Measurements from ENCODE around the gene UBA3. TPM values are rescaled to one million over a fixed set of nuclear protein-coding genes. Genes with fewer than 3 reads are reported as not detected.
A peak's percentile ranks its signal among the peaks of the same experiment; 100 is the strongest.

Gene UBA3
- 64.5 and 67.2 TPM in 2 replicates for total RNA-seq (2021)
- long read RNA-seq, transcript UBA3-201 (17 exons, 2,112 nt) = minor isoform, 54 of 373 reads
- long read RNA-seq, transcript UBA3-202 (18 exons, 2,154 nt) = major isoform, 258 of 373 reads
- long read RNA-seq, partial matches to known transcripts = 20 of 373 reads
- long read RNA-seq, other reads (novel, unspliced or antisense) = 40 of 373 reads

DNA sequence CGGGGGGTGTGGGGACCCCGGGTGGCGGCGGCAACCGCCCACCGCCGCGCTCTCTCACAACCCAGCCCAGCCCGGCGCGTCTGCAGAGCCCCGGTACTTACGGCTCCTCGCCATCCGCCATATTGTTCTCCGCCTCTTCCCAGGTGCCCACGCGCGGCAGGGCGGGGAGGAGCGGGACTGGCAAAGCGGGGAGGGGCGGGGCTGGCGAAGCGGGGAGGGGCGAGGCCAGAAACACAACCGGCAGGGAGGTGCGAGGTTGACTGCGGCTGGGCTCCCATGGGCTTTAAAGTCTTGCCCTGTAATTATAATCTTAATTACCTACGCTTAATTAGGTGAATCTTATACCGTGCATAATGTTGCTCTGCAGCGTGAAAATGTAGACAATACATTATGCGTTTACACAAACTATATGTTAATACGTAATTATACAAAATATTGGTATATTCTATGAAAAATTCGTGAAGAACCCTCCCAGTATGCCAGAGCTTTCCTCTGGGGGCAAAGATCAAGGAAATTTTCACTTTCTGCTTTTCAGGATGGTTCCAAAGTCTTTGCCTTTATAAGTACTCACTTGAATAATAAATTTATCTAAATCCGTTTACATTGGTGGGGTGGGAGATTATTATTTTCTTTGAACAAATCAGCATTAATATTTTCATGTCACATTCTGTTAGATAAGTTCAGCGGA lies at the start of gene UBA3:
TSS of gene UBA3 (minus strand) at position 133 of the 688 bp plus-strand sequence. CDS start at position 121, 12 bp downstream.
- H3K27ac Mint-ChIP-seq = peak within 1 kb of the TSS in 2 of 3 experiments; percentile 20 to 40; a peak in 5 of 7 replicates

More for the DNA sequence above, at the start of gene UBA3:
- WGBS (ENCODE audit: extremely low coverage, insufficient read length, low lambda C conversion rate) = no CpG with 5 or more reads among the region's 37 CpGs
- H3K18ac ChIP-seq (ENCODE audit: insufficient read length, low read depth, low read length) = no peak within 1 kb of the TSS
- no peak within 1 kb of the TSS for H3T11ph ChIP-seq (ENCODE audit: low read length)
- peaks cover 6% of the 10 kb centered on the region for H3K79me1 ChIP-seq (ENCODE audit: insufficient read depth, low read depth, low read length, poor library complexity, severe bottlenecking)
- Mint-ChIP-seq H3K36me3 (ENCODE audit: insufficient read depth in 1 of 3, low read depth in 3 of 3) (peaks cover 1 to 12% (median 8%) of the 10 kb centered on the region in 3 experiments; a peak in 6 of 7 replicates), H3K9me3 (no peaks in the 10 kb centered on the region), H3K4me3 (peak within 1 kb of the TSS; percentile 85 to 92), H3K27me3 (ENCODE audit: low read depth) (no peaks in the 10 kb centered on the region; the same call in 1 of the 2 replicates), H3K4me1 (peaks cover 25 to 29% of the 10 kb centered on the region in 2 experiments)
- H4K91ac ChIP-seq (ENCODE audit: insufficient read length, low read depth, low read length) = no peak within 1 kb of the TSS
- no peaks in the 10 kb centered on the region for H3K27me3 ChIP-seq (ENCODE audit: insufficient read depth, low read length)
- H3K56ac ChIP-seq (ENCODE audit: insufficient read length, low read depth, low read length) = no peak within 1 kb of the TSS
- no peak within 1 kb of the TSS for H3K4ac ChIP-seq (ENCODE audit: low read depth, low read length)
- no peak within 1 kb of the TSS for H2BK5ac ChIP-seq (ENCODE audit: insufficient read length, low read length)
- H2BK20ac ChIP-seq (ENCODE audit: low read depth, low read length, poor library complexity, severe bottlenecking) = no peak within 1 kb of the TSS
- DNase-seq = peak; percentile 92
- H2BK12ac ChIP-seq (ENCODE audit: insufficient read length, low read depth, low read length) = no peak within 1 kb of the TSS
- no peak within 1 kb of the TSS for H2AK5ac ChIP-seq (ENCODE audit: insufficient read length, low read length)
- peaks cover 2% of the 10 kb centered on the region; the same call in 1 of the 2 replicates for H3K4me1 ChIP-seq (ENCODE audit: insufficient read depth, low read length)
- no peak within 1 kb of the TSS for H3K27ac ChIP-seq (ENCODE audit: insufficient read length, low read depth, low read length)
- peaks cover 3% of the 10 kb centered on the region for H3K23me2 ChIP-seq (ENCODE audit: insufficient read length, low read depth, low read length, poor library complexity, severe bottlenecking)
- H4K5ac ChIP-seq (ENCODE audit: insufficient read length, low read depth, low read length) = no peak within 1 kb of the TSS
- TF ChIP-seq, protein P1, sequence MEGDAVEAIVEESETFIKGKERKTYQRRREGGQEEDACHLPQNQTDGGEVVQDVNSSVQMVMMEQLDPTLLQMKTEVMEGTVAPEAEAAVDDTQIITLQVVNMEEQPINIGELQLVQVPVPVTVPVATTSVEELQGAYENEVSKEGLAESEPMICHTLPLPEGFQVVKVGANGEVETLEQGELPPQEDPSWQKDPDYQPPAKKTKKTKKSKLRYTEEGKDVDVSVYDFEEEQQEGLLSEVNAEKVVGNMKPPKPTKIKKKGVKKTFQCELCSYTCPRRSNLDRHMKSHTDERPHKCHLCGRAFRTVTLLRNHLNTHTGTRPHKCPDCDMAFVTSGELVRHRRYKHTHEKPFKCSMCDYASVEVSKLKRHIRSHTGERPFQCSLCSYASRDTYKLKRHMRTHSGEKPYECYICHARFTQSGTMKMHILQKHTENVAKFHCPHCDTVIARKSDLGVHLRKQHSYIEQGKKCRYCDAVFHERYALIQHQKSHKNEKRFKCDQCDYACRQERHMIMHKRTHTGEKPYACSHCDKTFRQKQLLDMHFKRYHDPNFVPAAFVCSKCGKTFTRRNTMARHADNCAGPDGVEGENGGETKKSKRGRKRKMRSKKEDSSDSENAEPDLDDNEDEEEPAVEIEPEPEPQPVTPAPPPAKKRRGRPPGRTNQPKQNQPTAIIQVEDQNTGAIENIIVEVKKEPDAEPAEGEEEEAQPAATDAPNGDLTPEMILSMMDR (conservative IDR thresholded peaks at IDR 0.05) = no peak
- no peaks in the 10 kb centered on the region for H4K20me1 ChIP-seq (ENCODE audit: control insufficient read depth, insufficient read depth, insufficient read length)
- H4K8ac ChIP-seq (replicated peaks; ENCODE audit: insufficient read length, low read depth, low read length) = no peak within 1 kb of the TSS
- H3K4me2 ChIP-seq (ENCODE audit: insufficient read depth, insufficient read length, low read length) = peak within 1 kb of the TSS; percentile 92
- peaks cover 5% of the 10 kb centered on the region; the same call in 1 of the 2 replicates for H3K79me2 ChIP-seq (ENCODE audit: insufficient read depth, low read length)
- H2BK120ac ChIP-seq (ENCODE audit: low read depth, low read length, poor library complexity, severe bottlenecking) = no peak within 1 kb of the TSS
- H3K9ac ChIP-seq (ENCODE audit: extremely low read depth, insufficient read length, low read length) = peak within 1 kb of the TSS; percentile 70
- no peak within 1 kb of the TSS for H3K23ac ChIP-seq (ENCODE audit: insufficient read length, low read depth, low read length)
- H3K9me3 ChIP-seq (ENCODE audit: control insufficient read depth, low read depth, low read length) = no peaks in the 10 kb centered on the region
- H3K14ac ChIP-seq (ENCODE audit: insufficient read depth, low read length) = peak within 1 kb of the TSS; percentile 4
- H2BK15ac ChIP-seq (ENCODE audit: low read depth, low read length) = no peak within 1 kb of the TSS
- H2AFZ ChIP-seq (ENCODE audit: low read length) = no peak within 1 kb of the TSS
